SK-N-SH (cell line): ENCODE measurements around the gene HCAR2. TPM values are rescaled to one million over a fixed set of nuclear protein-coding genes. Genes with fewer than 3 reads are reported as not detected.

Experiments
- CTCF ChIA-PET: fragments of 300-600, 350-600 bp; formaldehyde crosslinking; extraction: SDS; loops from one replicate; lab custom pipeline; 2021; lab: Yijun Ruan, JAX
- POLR2A ChIA-PET: fragments of 350-600 bp; sonication (Branson Sonifier 250); formaldehyde crosslinking; extraction: SDS; loops from one replicate; lab custom pipeline; 2020; ENCODE audit warnings: antibody characterized with exemption, inconsistent platforms; lab: Yijun Ruan, JAX
- DNase-seq: peaks from one replicate; pipeline ENCODE4 v3.0.0; 2012
- H2AFZ ChIP-seq: fragments of 200-600 bp; sonication (generic); 2 replicates; pipeline ENCODE4 v1.8.1; 2016; ENCODE audit warnings: antibody characterized with exemption, mild to moderate bottlenecking, low read depth
- H3F3A ChIP-seq: fragments of 200-600 bp; sonication (generic); replicated peaks from 2 replicates; pipeline ENCODE3; 2016; ENCODE audit warnings: antibody characterized with exemption, mild to moderate bottlenecking; ENCODE audit not compliant: insufficient read depth
- H3K27ac ChIP-seq, 2 experiments: fragments of 200-500 bp in 1 of 2; fragments of 200-600 bp in 1 of 2; sonication (Bioruptor generic) in 1 of 2; sonication (generic), shearing (Covaris generic) in 1 of 2; 2 replicates each; pipeline versions ENCODE4 v1.5.1 to v1.6.1; 2014 to 2016; ENCODE audit warnings: low read depth in 2 of 2, inconsistent platforms in 1 of 2, low read length in 1 of 2, mild to moderate bottlenecking in 1 of 2, mixed read lengths in 1 of 2
- H3K27me3 ChIP-seq: fragments of 200-600 bp; sonication (generic), shearing (Covaris generic); 2 replicates; pipeline ENCODE4 v1.6.1; 2016; ENCODE audit warnings: mixed run types; ENCODE audit not compliant: insufficient read depth
- H3K36me3 ChIP-seq, 2 experiments: fragments of 200-500 bp in 1 of 2; fragments of 200-600 bp in 1 of 2; sonication (Bioruptor generic) in 1 of 2; sonication (generic) in 1 of 2; replicated peaks in 1 of 2; 2 replicates each; pipeline versions ENCODE3 to v1.5.1; 2014 to 2016; ENCODE audit warnings: low read length in 1 of 2, mild to moderate bottlenecking in 1 of 2; ENCODE audit not compliant: insufficient read depth in 2 of 2, control insufficient read depth in 1 of 2
- H3K4me1 ChIP-seq, 2 experiments: fragments of 200-500 bp in 1 of 2; fragments of 200-600 bp in 1 of 2; sonication (Bioruptor generic) in 1 of 2; sonication (generic), shearing (Covaris generic) in 1 of 2; 2 replicates each; pipeline versions ENCODE4 v1.5.1 to v1.6.1; 2014 to 2016; ENCODE audit warnings: low read depth in 1 of 2, low read length in 1 of 2, mixed run types in 1 of 2; ENCODE audit not compliant: insufficient read depth in 2 of 2, control insufficient read depth in 1 of 2
- H3K4me2 ChIP-seq: fragments of 200-600 bp; sonication (generic), shearing (Covaris generic); 2 replicates; pipeline ENCODE4 v1.6.1; 2017; ENCODE audit warnings: mixed run types
- H3K4me3 ChIP-seq, 2 experiments: fragments of 200-500 bp in 1 of 2; fragments of 200-600 bp in 1 of 2; sonication (Bioruptor generic) in 1 of 2; sonication (generic), shearing (Covaris generic) in 1 of 2; 2 replicates each; pipeline versions ENCODE4 v1.5.1 to v1.8.1; 2014 to 2016; ENCODE audit warnings: low read depth in 2 of 2, inconsistent platforms in 1 of 2, low read length in 1 of 2, mild to moderate bottlenecking in 1 of 2, mixed read lengths in 1 of 2, moderate library complexity in 1 of 2
- H3K79me2 ChIP-seq: fragments of 200-600 bp; sonication (generic); 2 replicates; pipeline ENCODE4 v1.8.1; 2017; ENCODE audit warnings: mild to moderate bottlenecking; ENCODE audit not compliant: insufficient read depth
- H3K9ac ChIP-seq: fragments of 200-600 bp; sonication (generic); 2 replicates; pipeline ENCODE4 v1.6.1; 2017; ENCODE audit warnings: mixed run types
- H3K9me2 ChIP-seq: fragments of 200-600 bp; sonication (generic); 2 replicates; pipeline ENCODE4 v1.6.1; 2017; ENCODE audit warnings: mixed run types
- H3K9me3 ChIP-seq: fragments of 200-600 bp; sonication (generic); 2 replicates; pipeline ENCODE4 v1.6.1; 2017; ENCODE audit warnings: mixed run types, mild to moderate bottlenecking, moderate library complexity
- H4K20me1 ChIP-seq: fragments of 200-600 bp; sonication (generic); 2 replicates; pipeline ENCODE4 v1.6.1; 2017; ENCODE audit warnings: mild to moderate bottlenecking, mixed run types; ENCODE audit not compliant: insufficient read depth
- ELF1 ChIP-seq: IDR thresholded peaks from 2 replicates; pipeline ENCODE4 v1.4.0; 2012
- EP300 ChIP-seq, 2 experiments: IDR thresholded peaks; 2 replicates each; pipeline versions ENCODE4 v1.4.0 to v1.6.1; 2012; ENCODE audit warnings: borderline replicate concordance in 1 of 2, low read depth in 1 of 2, low read length in 1 of 2
- EZH2phosphoT487 ChIP-seq: fragments of 200-600 bp; sonication (generic); IDR thresholded peaks from 2 replicates; pipeline ENCODE4 v1.6.1; 2017; ENCODE audit warnings: low read depth, mixed run types, mild to moderate bottlenecking, antibody characterized with exemption, moderate library complexity, borderline replicate concordance
- FOXJ3 ChIP-seq: sonication (generic); formaldehyde crosslinking; IDR thresholded peaks from 2 replicates; pipeline ENCODE4 v1.5.1; 2020; ENCODE audit warnings: mild to moderate bottlenecking, missing genetic modification reagents
- POLR2AphosphoS5 ChIP-seq: IDR thresholded peaks from 2 replicates; pipeline ENCODE4 v1.6.1; 2012; ENCODE audit warnings: low read depth, low read length
- RCOR1 ChIP-seq: fragments of 150-350 bp; IDR thresholded peaks from 2 replicates; pipeline ENCODE4 v1.6.1; 2017; ENCODE audit warnings: antibody characterized with exemption, low read length
- WGBS: methylation state at CpG from one replicate; pipeline ENCODE4 v1.1.6; 2017; ENCODE audit warnings: low lambda C conversion rate; 5-methylcytosine and 5-hydroxymethylcytosine counted together
- polyA plus RNA-seq, 3 experiments: library from polyadenylated mRNA; depleted of rRNA; stranded (reverse); fragments of >200 nt; gene quantifications; 2 replicates each; pipeline ENCODE4 v1.2.3, GENCODE V29; 2012
- TF ChIP-seq, protein P1 (sequence below): IDR thresholded peaks from 2 replicates; pipeline ENCODE4 v1.4.0; 2012; ENCODE audit warnings: low read depth, borderline replicate concordance
- TF ChIP-seq, protein P2 (sequence below): IDR thresholded peaks from 2 replicates; pipeline ENCODE4 v1.4.0; 2012; ENCODE audit warnings: low read depth, borderline replicate concordance
- TF ChIP-seq, protein P3 (sequence below): IDR thresholded peaks from 2 replicates; pipeline ENCODE4; 2012
- TF ChIP-seq, protein P4 (sequence below): IDR thresholded peaks from 2 replicates; pipeline ENCODE4 v1.6.1; 2012; ENCODE audit warnings: mild to moderate bottlenecking, low read depth, low read length, moderate library complexity

The HCAR2 gene
- polyA plus RNA-seq, 1 of the 3 experiments (the other 2 are of a cell fraction): not detected

DNA sequence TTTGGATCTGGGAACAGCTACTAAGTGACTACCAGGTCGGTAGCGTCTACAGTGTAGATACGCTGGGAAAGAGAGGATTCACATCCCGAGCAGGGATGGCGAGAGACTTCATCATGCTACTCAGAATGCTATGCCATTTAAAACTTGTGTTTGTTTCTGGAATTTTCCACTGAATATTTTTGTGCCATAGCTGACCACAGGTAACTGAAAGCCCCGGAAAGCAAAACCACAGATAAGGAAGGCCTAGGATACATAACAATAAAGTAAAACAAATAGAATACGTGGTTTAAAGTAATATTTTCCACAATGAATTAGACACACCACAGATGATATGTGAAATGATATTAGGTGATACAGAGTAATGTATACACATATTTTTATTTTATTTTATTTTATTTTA lies 35.4 kb upstream of the HCAR2 start (continued):
- TF ChIP-seq, protein P1, sequence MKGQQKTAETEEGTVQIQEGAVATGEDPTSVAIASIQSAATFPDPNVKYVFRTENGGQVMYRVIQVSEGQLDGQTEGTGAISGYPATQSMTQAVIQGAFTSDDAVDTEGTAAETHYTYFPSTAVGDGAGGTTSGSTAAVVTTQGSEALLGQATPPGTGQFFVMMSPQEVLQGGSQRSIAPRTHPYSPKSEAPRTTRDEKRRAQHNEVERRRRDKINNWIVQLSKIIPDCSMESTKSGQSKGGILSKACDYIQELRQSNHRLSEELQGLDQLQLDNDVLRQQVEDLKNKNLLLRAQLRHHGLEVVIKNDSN: no peak
- TF ChIP-seq EP300 (IDR thresholded peaks at IDR 0.05; ENCODE audit: borderline replicate concordance in 1 of 2, low read depth in 1 of 2, low read length in 1 of 2) (no peak), ELF1 (no peak)
- TF ChIP-seq, all 33 proteins: peak for 0

DNA sequence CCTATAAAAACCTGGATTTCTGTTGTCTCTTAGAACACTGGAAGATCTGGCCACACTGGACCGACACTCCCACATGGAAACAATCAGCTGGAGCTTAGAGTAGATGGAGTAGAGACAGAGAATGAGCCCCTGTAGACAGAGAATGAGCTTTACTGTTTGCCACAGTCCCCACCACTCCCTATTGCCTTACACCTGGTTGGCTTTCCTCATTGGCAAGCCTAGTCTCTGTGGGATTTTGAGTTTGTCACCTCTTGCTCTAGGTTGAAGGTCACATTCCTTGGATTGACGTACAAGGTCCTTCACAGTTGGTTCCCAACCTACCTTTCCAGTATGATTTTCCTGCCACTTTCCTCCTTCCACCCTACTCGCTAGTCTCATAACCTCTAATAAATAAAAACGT lies 29.5 kb upstream of the HCAR2 start:
- WGBS: 77% methylated on average over 4 of the region's 4 CpGs
- Histone ChIP-seq H3K27ac (no peak overlapping the region), H2AFZ (no peak overlapping the region), H3K9me2 (no peaks in the 10 kb centered on the region), H3K4me2 (no peak overlapping the region), H3K9ac (no peak overlapping the region), H4K20me1 (no peaks in the 10 kb centered on the region), H3K4me1 (no peaks in the 10 kb centered on the region), H3K9me3 (no peaks in the 10 kb centered on the region), H3K27me3 (no peaks in the 10 kb centered on the region), H3K4me3 (no peak overlapping the region), H3K79me2 (no peaks in the 10 kb centered on the region), H3K36me3 (no peaks in the 10 kb centered on the region), H3F3A (no peaks in the 10 kb centered on the region)
- POLR2A ChIA-PET: interaction anchor here (0.6 kb wide), 1 partner anchor 31 kb away, joined by 3 read pairs; no protein-coding TSS in a partner anchor
- DNase-seq: no peak
- no peak for TF ChIP-seq FOXJ3 (CRISPR knock-in tag)
- TF ChIP-seq RCOR1: no peak
- TF ChIP-seq, protein P2, sequence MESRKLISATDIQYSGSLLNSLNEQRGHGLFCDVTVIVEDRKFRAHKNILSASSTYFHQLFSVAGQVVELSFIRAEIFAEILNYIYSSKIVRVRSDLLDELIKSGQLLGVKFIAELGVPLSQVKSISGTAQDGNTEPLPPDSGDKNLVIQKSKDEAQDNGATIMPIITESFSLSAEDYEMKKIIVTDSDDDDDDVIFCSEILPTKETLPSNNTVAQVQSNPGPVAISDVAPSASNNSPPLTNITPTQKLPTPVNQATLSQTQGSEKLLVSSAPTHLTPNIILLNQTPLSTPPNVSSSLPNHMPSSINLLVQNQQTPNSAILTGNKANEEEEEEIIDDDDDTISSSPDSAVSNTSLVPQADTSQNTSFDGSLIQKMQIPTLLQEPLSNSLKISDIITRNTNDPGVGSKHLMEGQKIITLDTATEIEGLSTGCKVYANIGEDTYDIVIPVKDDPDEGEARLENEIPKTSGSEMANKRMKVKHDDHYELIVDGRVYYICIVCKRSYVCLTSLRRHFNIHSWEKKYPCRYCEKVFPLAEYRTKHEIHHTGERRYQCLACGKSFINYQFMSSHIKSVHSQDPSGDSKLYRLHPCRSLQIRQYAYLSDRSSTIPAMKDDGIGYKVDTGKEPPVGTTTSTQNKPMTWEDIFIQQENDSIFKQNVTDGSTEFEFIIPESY: no peak
- TF ChIP-seq POLR2AphosphoS5: no peak
- no peak for TF ChIP-seq EZH2phosphoT487
- TF ChIP-seq, protein P3, sequence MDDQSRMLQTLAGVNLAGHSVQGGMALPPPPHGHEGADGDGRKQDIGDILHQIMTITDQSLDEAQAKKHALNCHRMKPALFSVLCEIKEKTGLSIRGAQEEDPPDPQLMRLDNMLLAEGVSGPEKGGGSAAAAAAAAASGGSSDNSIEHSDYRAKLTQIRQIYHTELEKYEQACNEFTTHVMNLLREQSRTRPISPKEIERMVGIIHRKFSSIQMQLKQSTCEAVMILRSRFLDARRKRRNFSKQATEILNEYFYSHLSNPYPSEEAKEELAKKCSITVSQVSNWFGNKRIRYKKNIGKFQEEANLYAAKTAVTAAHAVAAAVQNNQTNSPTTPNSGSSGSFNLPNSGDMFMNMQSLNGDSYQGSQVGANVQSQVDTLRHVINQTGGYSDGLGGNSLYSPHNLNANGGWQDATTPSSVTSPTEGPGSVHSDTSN: no peak
- TF ChIP-seq, protein P4, sequence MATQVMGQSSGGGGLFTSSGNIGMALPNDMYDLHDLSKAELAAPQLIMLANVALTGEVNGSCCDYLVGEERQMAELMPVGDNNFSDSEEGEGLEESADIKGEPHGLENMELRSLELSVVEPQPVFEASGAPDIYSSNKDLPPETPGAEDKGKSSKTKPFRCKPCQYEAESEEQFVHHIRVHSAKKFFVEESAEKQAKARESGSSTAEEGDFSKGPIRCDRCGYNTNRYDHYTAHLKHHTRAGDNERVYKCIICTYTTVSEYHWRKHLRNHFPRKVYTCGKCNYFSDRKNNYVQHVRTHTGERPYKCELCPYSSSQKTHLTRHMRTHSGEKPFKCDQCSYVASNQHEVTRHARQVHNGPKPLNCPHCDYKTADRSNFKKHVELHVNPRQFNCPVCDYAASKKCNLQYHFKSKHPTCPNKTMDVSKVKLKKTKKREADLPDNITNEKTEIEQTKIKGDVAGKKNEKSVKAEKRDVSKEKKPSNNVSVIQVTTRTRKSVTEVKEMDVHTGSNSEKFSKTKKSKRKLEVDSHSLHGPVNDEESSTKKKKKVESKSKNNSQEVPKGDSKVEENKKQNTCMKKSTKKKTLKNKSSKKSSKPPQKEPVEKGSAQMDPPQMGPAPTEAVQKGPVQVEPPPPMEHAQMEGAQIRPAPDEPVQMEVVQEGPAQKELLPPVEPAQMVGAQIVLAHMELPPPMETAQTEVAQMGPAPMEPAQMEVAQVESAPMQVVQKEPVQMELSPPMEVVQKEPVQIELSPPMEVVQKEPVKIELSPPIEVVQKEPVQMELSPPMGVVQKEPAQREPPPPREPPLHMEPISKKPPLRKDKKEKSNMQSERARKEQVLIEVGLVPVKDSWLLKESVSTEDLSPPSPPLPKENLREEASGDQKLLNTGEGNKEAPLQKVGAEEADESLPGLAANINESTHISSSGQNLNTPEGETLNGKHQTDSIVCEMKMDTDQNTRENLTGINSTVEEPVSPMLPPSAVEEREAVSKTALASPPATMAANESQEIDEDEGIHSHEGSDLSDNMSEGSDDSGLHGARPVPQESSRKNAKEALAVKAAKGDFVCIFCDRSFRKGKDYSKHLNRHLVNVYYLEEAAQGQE: no peak
- CTCF ChIA-PET: no interaction called here
